GM19463 (cell line): ENCODE data around the gene SRSF9.
"Not testable (repeated sequence)": the region's sequence is repeated elsewhere in the genome, so short reads cannot be mapped to it uniquely, and the experiment has no call there.

ENCODE experiments used
- ATAC-seq: cut with Tn5 transposase; IDR thresholded peaks from one replicate; pipeline ENCODE4 v1.9.1; 2021; ENCODE audit warnings: mild to moderate bottlenecking, moderate library complexity; ENCODE audit not compliant: unreplicated experiment

SRSF9 gene, protein sequence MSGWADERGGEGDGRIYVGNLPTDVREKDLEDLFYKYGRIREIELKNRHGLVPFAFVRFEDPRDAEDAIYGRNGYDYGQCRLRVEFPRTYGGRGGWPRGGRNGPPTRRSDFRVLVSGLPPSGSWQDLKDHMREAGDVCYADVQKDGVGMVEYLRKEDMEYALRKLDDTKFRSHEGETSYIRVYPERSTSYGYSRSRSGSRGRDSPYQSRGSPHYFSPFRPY

DNA sequence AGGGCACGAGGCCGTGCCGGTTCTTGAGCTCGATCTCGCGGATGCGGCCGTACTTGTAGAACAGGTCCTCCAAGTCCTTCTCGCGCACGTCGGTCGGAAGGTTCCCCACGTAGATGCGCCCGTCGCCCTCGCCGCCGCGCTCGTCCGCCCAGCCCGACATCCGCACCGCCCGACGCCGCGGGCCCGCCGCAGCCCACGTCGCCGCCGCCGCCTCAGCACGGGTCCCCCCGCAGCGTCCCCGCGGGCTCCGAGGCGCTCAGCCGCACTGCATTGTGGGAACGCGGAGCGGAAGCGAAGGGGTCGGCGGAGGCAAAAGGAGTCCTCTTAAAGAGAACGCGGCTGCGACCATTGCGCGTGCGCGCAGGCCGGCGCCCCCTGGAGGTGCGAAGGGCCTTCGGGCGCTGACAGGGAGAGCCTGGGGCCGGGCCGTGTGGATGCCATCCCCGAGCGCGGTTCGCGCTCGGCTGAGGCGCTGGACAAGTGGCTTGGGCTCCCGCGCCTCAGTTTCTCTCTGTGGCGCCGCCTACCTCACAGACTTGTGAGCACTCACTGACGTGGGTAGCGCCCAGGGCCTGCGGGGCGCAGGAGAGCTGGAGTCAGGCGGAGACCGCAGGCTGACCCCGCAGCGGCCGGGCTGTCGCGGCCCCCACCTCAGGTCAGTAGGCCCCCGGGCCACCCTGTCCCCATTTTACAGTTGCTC, at the start of gene SRSF9:
SRSF9 (minus strand) TSS at position 299 of the 700 bp plus-strand sequence; CDS start at position 160, 139 bp downstream.
- peak; percentile 86 for ATAC-seq

DNA sequence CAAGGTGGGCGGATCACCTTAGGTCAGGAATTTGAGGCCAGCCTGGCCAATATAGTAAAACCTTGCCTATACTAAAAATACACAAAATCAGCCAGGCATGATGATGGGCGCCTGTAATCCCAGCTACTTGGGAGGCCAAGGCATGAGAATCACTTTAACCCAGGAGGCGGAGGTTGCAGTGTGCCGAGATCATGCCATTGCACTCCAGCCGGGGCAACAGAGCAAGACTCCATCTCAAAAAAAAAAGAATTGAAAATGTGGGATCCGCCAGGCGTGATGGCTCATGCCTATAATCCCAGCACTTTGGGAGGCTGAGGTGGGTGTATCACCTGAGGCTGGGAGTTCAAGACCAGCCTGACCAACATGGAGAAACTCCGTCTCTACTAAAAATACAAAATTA, 49.8 kb upstream of the SRSF9 start:
- not testable (repeated sequence) for ATAC-seq

DNA sequence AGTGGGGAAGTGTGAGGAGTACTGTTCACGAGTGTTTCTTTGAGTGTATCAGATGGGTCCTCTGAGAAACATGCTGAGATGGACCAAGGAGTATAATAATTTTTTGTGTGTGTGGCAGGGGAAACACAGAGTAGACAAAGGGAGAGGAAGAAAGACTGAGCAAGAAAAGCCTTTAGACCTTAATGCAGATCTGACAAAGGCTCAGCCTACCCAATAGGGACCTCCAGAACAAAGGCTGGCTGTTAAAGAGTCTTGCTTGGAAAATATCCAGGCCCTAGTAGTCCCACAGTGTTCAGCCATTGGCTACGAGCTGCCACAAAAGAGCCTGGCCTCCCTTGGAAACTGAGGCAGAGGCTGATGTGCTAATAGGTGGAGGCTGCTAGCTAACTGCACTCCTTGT, 45.9 kb upstream of the SRSF9 start:
- ATAC-seq, result no peak

DNA sequence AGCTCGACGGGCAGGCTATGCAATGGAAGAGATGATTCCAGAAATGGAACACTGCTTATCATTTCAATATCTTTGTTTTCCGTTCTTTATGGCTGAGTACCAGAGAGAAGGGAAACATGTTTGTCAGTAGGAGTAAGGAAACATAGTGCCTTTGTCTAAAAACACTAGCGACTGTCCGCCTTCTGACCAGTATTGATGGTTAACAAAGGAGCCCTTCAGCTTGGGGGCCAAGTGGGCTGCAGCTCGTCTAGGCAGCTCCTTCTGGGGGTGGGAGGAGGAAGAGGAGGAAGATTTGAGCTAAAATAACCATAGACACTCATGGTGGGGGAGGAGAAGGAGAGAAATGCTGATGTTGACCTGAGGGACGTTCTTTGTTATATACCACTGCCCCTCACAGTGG, 44.5 kb upstream of the SRSF9 start:
- no peak for ATAC-seq

DNA sequence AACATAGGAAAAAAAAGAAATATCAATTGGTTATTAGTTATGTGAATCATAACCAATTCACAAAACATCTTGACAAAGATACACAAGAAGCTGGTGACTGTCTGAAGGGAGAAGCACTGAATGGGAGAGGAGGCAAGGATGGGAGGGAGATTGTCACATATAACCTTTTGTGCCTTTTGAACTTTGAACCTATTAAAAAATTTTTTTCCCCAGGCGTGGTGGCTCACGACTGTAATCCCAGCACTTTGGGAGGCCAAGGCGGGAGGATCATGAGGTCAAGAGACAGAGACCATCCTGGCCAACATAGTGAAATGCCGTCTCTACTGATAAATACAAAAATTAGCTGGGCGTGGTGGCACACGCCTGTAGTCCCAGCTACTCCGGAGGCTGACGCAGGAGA, 39.0 kb upstream of the SRSF9 start:
- ATAC-seq, result no peak

DNA sequence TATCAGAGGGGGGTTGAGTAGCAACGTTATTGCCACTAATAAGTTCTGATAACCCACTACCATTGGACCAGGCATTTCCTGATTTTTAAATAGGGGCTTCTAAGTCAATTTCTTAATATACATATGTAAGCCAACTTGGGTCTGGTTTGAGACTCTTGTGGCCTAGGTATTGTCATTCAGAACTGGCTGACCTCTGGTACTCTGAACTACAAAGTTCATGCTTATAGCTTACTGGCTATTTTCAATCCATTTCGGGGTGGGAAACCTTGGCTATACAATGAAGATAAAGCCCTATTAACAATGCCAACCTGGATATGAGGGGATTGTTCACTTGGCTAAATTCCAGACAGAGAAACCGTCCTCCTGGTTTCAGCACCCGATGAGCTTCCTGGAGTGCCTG, 35.0 kb upstream of the SRSF9 start:
- no peak for ATAC-seq

DNA sequence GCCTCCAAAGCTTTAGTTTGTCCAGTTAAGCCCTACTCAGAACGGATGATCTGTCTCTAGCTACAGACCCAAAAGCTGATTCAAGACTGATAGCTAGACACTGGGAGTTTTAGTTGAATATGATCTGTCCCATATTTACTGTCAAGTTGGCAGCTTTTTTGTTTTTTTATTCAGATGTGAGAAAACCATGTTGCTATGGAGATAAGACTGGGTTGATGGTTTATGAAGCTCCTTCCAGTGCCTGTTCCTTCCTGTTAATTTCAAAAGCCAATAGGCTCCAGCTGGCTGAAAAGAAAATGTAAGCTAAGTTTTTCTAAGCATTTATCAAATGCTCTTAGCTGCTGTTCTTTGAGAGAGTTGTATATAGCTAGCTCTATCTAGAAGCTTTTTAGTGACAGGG, 31.0 kb upstream of the SRSF9 start:
- no peak for ATAC-seq

DNA sequence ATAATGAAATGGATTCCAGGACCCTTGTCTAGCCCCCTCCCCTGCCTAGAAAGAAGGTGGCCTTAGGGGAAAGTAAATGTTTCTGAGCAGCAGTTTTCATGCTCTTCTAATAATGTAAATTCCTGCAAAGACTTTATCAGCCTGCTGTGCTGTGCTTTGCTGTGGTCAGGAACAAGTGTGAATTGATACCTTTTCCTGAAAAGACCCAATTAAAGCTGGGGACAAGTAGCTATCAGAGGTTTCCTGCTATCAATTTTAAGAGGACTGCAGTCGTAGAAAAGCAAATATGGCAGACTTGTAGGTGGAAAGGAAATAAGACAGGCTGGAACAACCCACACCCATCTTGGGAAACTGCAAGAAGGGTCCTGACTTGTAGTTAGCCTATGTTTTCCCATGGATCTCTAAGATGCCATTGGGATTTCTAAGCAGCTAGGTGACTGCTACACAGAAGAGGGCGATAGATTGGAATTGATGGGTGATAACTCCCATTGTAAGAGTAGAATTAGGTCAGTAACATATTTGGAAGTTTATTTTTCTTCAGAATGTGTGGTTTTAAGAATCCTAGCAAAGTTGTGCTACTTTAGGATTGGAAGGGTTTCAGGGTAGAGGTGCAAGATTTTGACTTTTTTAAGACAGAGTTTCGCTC, 29.4 kb upstream of the SRSF9 start:
- no peak for ATAC-seq

DNA sequence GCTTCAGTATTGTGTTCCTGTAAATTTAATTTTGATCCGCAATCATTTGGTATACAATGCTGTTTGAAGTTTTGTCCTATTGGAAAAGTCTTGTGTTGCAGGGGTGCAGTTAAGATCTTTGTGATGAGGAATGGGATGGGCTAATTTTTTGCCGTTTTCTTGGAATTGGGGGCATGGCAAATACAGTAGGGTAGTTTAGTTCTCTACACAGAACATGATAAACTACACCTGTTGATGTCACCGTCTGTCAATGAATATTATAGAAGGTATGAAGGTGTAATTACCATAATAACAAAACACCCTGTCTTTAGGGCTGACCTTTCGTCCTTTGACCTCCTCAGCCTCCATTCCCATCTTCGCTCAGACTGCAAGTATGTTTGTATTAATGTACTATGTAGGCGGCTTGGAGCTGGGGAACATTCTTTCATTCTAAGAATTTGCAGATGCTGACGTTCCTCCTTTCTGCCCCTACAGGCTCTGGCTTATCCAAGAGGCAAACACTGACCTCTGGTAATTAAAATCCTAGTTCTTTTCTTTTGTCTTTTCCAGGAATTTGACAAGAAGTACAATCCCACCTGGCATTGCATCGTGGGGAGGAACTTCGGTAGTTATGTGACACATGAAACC, 28.1 kb upstream of the SRSF9 start:
- ATAC-seq, result no peak

DNA sequence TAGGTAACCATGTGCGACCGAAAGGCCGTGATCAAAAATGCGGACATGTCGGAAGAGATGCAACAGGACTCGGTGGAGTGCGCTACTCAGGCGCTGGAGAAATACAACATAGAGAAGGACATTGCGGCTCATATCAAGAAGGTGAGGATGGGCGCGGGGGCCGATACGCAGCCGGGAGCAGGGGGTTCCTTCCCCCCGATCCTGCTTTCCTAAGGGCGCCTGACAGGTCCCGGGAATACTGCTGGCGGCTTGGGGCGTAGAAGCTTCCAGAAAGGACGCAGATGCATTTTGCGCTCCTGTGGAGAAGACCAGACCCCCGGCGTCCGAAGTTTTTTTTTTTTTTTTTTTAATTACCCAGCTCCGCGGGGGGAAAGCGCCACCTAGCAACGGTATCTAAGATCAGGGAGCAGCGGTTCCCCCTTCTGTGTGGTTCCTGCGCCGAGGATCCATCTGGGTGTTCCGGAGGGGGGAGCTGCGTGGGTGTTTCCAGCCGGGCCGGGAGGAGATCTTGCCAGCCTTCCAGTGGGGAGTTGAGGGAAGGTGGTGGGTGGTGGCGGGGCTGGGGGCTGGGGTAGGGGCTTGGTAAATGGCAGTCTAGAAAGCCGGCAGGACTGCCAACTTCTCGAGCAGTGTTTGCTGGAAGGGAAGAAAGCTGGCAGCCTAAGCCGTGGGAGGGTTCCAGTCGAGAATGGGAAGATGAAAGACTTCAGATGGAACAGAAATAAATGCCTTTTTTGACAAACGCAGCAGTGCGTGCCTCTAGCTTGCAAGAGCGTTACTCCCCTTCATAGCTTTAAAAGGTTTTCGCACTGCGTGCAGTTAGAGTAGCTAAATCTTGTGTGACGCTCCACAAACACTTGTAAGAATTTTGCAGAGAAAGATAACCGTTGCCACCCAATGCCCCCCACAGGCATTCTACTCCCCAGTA, 27.1 kb upstream of the SRSF9 start:
- peak; percentile 9 for ATAC-seq

DNA sequence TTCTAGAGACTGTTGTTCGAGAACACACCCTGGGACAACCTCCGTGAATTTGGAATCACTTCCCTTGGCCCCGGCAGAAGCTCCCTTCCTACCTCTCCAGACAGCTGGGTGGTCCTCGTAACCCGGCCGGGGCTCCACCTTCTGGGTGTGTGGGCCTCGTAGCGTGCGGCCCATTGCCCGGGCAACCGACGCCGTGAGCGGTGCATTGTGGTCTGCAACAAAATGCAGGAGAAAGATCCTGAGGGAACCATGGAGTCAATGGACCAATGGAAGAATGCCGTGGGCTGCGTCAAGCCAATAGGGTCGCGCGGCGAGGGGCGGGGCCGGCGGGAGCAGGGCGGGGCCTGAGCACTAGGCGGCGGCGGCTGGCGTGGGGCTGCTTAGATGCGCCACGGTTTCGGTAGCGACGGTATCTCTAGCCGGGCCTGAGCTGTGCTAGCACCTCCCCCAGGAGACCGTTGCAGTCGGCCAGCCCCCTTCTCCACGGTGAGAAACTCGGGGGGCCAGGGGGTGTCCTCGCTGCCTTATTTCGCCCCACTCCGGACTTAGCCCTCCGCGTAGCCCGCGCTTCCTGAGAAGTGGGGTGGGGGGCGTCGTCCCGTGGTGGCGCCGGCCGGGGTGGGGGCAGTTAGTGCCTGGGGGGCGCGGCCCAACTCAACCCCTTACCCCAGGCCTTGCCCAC, 26.3 kb upstream of the SRSF9 start, which contains the start of gene DYNLL1:
DYNLL1 (plus strand) TSS at position 383 of the 682 bp plus-strand sequence. CDS start 309 bp downstream, outside the sequence.
- peak; percentile 94 for ATAC-seq

DNA sequence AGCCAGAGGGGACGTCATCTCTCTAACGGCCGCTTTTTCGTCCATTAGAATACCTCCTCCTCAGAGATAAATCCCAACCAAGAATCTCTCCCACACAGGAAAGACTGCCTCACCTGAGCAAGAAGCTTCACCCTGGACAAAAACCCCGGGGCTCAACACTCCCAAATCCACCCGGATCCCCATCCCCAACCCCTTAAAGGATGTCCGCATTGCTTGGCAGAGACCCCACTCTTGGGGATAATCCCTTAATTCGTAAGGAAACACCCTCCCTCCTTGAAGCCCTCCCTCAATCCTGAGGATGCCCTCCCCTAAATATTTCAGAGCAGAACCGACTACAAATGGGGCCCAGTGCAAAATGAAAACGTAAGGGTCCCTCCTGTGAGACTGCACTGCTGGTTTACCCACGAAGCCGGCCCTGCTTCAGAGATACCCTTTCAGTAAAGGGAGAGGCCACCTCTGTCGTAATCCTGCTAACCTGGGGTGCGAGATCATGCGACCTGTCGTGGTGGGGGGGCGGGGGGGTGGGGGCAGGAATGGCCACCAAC, 25.7 kb upstream of the SRSF9 start:
- ATAC-seq, result peak; percentile 5

DNA sequence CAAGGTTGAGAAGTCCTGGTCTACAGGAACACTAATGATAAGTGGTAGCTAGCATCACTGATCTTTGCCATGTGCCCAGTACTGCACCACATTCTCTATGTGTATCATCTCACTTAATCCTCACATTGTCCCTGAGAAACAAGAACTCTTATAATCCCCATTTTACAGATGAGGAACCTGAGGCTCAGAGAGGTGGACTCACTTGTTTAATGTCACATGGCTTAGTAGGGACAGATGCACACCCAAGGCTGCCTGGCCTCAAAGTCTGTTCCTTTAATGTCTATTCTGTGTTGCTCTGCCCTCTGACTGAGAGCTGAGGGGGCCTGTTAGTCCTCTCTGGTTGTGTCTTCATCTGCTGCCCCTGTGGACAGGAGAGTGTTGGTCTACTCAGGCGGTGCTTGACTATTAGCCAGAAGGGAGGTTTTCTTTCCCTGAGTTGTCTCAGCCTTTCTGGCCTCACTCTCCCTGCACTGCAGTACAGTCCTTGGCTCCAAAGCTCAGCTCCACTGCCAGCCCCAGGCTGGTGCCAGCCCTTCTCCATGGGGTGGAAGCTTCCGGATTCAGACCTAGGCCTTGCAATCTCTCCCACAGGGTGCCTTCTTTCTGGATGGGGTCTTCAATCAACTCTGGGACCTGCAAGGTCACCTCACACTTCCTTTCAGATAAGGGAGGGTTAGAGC, 21.4 kb upstream of the SRSF9 start:
- no peak for ATAC-seq

DNA sequence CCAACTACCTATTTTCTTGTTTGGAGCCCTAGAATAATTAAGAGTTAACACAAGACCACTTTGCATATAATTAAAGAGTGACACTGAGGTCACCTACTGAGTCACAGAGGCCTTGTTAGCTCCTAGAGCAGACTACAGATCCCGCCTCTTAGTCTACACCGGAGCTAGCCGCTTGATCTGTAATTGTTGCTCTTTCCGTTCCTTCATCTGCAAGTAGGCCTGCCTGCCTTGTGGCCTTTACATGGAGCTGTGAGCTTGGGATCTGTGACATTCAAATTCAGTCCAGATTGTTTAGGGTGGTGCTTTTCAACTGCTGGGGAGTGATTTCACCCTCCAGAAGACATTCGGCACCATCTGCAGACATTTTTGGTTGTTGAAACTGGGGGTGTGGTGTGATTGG, 20.8 kb upstream of the SRSF9 start:
- no peak for ATAC-seq

DNA sequence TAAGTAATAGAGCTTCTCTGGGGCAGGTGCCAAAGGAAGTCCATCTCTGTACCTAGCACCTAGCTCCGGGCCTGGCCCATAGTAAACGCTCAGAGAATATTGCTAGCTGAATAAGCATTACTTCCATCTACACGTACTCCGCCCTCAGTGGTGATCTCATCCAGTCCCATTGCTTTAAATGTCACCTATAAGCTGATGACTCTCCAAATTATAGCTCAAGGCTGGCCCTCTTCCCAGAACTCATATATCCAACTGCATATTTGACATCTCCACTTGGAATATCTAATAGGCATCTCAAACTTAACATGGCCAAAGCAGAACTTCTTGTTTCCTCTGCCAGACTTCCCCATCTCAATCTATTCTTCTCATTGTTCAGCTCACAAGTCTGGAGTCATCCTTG, 19.5 kb upstream of the SRSF9 start:
- no peak for ATAC-seq

DNA sequence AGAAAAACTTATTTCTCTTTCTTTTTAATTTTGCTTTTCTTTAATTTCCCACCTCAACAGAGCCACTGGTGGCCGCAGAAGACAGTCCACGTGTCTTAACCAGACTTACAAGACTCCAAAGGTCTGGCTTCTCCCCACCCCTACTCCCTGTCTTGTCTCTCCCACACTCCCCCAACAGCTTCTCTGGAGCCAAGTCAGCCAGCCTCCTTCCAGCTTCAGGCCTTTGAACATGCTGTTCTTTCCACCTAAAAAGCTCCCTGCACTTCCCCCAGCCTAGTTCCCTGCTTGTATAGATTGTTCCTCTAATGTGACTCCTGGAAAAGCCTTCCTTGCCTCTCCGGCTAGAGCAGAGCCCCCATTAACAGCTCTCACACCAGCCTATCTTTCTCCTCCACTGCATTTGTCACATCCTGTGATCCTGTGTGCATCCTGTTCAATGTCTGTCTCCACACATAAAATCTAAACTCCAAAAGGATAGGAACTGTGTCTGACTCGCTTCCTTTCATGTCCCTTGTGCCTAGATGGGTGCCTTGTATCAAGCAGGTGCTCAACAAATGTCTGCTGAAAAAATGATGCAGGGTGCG, 18.6 kb upstream of the SRSF9 start:
- ATAC-seq, result no peak

DNA sequence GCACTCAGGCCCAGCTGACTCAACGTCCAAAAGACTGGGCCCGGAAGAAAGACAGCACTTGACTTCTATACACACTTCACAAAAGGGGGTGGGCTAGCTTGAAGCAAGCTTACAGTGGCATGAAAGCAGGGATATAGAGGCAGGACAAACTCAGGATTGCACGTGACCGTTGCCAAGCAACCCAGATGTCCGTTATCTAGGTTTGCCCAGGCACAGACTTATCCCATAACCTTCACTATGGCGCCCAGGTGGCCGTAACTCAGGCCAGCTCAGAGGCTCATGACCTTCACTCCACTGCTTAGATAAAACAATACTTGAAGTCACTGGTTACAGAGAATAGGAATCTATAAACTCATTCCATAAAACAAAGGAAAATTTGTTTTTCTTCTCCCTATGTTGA, 18.0 kb upstream of the SRSF9 start:
- ATAC-seq, result not testable (repeated sequence)

DNA sequence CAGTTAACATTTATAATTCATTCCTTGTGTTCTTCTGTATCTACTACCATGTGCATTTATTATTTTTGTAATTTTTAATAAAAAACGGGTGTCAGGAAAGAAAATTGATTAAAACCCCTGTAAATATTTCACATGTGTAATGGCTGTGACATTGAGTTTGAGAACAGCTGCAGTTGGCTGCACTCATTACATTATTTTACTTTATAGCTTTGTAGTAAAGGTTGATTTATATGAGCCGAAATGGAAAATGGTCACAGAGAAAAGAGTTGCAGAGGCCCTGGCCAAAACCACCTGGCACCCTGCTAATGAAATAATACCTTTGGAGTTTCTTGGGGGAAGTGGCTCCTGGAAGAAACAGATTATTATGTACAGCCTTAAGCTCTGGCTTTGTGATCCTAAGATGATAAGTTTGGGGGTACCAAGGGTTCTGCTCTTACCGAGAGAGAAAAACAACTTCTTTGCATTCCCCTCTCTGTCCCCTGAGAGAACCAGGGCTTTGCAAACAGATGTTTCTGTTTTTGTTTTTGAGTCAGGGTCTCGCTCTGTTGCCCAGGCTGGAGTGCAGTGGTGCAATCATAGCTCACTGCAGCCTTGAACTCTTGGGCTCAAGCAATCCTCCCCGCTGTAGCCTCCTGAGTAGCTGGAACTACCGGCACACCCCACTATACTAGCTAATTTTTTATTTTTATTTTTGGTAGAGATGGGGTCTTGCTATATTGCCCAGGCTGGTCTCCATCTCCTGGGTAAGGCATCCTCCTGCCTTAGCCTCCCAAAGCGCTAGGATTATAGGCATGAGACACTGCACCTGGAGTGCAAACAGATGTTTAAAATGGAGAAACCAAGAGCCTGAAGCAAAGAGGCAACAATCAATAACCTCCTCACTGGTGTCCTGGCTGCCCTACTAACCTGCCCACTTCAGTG, 16.7 kb upstream of the SRSF9 start:
- ATAC-seq, result no peak
